MG63 (cell line): Measurements from ENCODE around the gene DEFB110. TPM values are rescaled to one million over a fixed set of nuclear protein-coding genes. Genes with fewer than 3 reads are reported as not detected.

ENCODE experiments used
- DNase-seq: peaks from one replicate; pipeline ENCODE4 v3.0.0-alpha.2; 2020
- H3K27me3 ChIP-seq: fragments of 250-450 bp; sonication (Bioruptor Pico); 2 replicates; pipeline ENCODE4 v1.5.1; 2020; ENCODE audit warnings: mild to moderate bottlenecking, moderate library complexity
- H3K36me3 ChIP-seq: fragments of 250-450 bp; sonication (Bioruptor Pico); 2 replicates; pipeline ENCODE4 v1.5.1; 2020; ENCODE audit warnings: mild to moderate bottlenecking, moderate library complexity
- H3K4me3 ChIP-seq: fragments of 250-450 bp; sonication (Bioruptor Pico); 2 replicates; pipeline ENCODE4 v1.5.1; 2020; ENCODE audit warnings: mild to moderate bottlenecking, moderate library complexity
- H3K9me3 ChIP-seq: fragments of 250-450 bp; sonication (Bioruptor Pico); 2 replicates; pipeline ENCODE4 v1.5.1; 2020; ENCODE audit warnings: mild to moderate bottlenecking, moderate library complexity
- total RNA-seq: library from RNA; depleted of rRNA; stranded (reverse); fragments of >200 nt; shearing (Covaris generic); gene quantifications from 2 replicates; pipeline ENCODE4 v1.2.3, GENCODE V29; 2014; ENCODE audit warnings: low replicate concordance; rRNA removed

The DEFB110 gene
- total RNA-seq: not detected in 2 replicates

GRCh38 chr6:50021894-50022293, at the start of gene DEFB110:
TSS of gene DEFB110 (minus strand) at chr6:50021994. CDS start at chr6:50021935, 59 bp downstream.
- Histone ChIP-seq H3K4me3 (no peak within 1 kb of the TSS), H3K36me3 (no peaks in the 10 kb centered on the region), H3K27me3 (no peaks in the 10 kb centered on the region), H3K9me3 (no peaks in the 10 kb centered on the region)
- DNase-seq: no peak

GRCh38 chr6:50070101-50070500, 48.3 kb upstream of the DEFB110 start:
- H3K36me3 ChIP-seq: no peaks in the 10 kb centered on the region
- H3K9me3 ChIP-seq: no peaks in the 10 kb centered on the region
- no peaks in the 10 kb centered on the region for H3K27me3 ChIP-seq
- no peak for DNase-seq
- H3K4me3 ChIP-seq: no peak overlapping the region

- Histone ChIP-seq H3K27me3 (no peaks in the 10 kb centered on the region), H3K9me3 (no peaks in the 10 kb centered on the region), H3K36me3 (no peaks in the 10 kb centered on the region), H3K4me3 (no peak overlapping the region)
- DNase-seq: peak; percentile 23
Observed at GRCh38 chr6:50062051-50062450, 40.3 kb upstream of the DEFB110 start.

GRCh38 chr6:50056242-50056641, 34.4 kb upstream of the DEFB110 start:
- no peaks in the 10 kb centered on the region for H3K27me3 ChIP-seq
- H3K9me3 ChIP-seq: no peaks in the 10 kb centered on the region
- DNase-seq: no peak
- no peak overlapping the region for H3K4me3 ChIP-seq
- no peaks in the 10 kb centered on the region for H3K36me3 ChIP-seq

- Histone ChIP-seq H3K27me3 (no peaks in the 10 kb centered on the region), H3K9me3 (no peaks in the 10 kb centered on the region), H3K36me3 (no peaks in the 10 kb centered on the region), H3K4me3 (no peak within 1 kb of the TSS)
- no peak for DNase-seq
Observed at GRCh38 chr6:50049829-50050228, 28.0 kb upstream of the DEFB110 start, which contains the start of gene DEFB112. TSS of gene DEFB112 (minus strand) at chr6:50049929. CDS start at chr6:50049869, 60 bp downstream.

GRCh38 chr6:50047026-50047425, 25.2 kb upstream of the DEFB110 start:
- H3K36me3 ChIP-seq: no peaks in the 10 kb centered on the region
- DNase-seq: no peak
- H3K4me3 ChIP-seq: no peak overlapping the region
- H3K9me3 ChIP-seq: no peaks in the 10 kb centered on the region
- H3K27me3 ChIP-seq: no peaks in the 10 kb centered on the region; the same call in 1 of the 2 replicates

- DNase-seq: peak; percentile 74
- Histone ChIP-seq H3K9me3 (no peaks in the 10 kb centered on the region; the same call in 1 of the 2 replicates), H3K36me3 (no peaks in the 10 kb centered on the region), H3K27me3 (no peaks in the 10 kb centered on the region), H3K4me3 (no peak overlapping the region)
Observed at GRCh38 chr6:50030777-50031562, 9.2 kb upstream of the DEFB110 start.

- no peak for DNase-seq
- Histone ChIP-seq H3K9me3 (no peaks in the 10 kb centered on the region; the same call in 1 of the 2 replicates), H3K4me3 (no peak overlapping the region), H3K36me3 (no peaks in the 10 kb centered on the region), H3K27me3 (no peaks in the 10 kb centered on the region)
Observed at GRCh38 chr6:50030350-50030749, 8.6 kb upstream of the DEFB110 start.

GRCh38 chr6:50025258-50025657, 3.5 kb upstream of the DEFB110 start:
- Histone ChIP-seq H3K36me3 (no peaks in the 10 kb centered on the region), H3K9me3 (no peaks in the 10 kb centered on the region), H3K4me3 (no peak overlapping the region), H3K27me3 (no peaks in the 10 kb centered on the region)
- DNase-seq: peak; percentile 8

- H3K36me3 ChIP-seq: no peaks in the 10 kb centered on the region
- H3K4me3 ChIP-seq: no peak overlapping the region
- no peaks in the 10 kb centered on the region for H3K9me3 ChIP-seq
- H3K27me3 ChIP-seq: no peaks in the 10 kb centered on the region
- DNase-seq: no peak
Observed at GRCh38 chr6:50007819-50008218, 14.0 kb downstream of the DEFB110 start.

GRCh38 chr6:50003139-50003538, 18.7 kb downstream of the DEFB110 start:
- Histone ChIP-seq H3K36me3 (no peaks in the 10 kb centered on the region), H3K27me3 (no peaks in the 10 kb centered on the region), H3K4me3 (no peak overlapping the region), H3K9me3 (no peaks in the 10 kb centered on the region)
- no peak for DNase-seq

GRCh38 chr6:49995278-49995677, 26.5 kb downstream of the DEFB110 start:
- no peak overlapping the region for H3K4me3 ChIP-seq
- no peaks in the 10 kb centered on the region for H3K9me3 ChIP-seq
- no peak for DNase-seq
- H3K27me3 ChIP-seq: no peaks in the 10 kb centered on the region
- no peaks in the 10 kb centered on the region for H3K36me3 ChIP-seq

- no peak for DNase-seq
- H3K9me3 ChIP-seq: no peaks in the 10 kb centered on the region
- no peaks in the 10 kb centered on the region for H3K36me3 ChIP-seq
- no peak overlapping the region for H3K4me3 ChIP-seq
- H3K27me3 ChIP-seq: no peaks in the 10 kb centered on the region
Observed at GRCh38 chr6:49988900-49989299, 32.9 kb downstream of the DEFB110 start.

GRCh38 chr6:49987749-49988148, 34.0 kb downstream of the DEFB110 start:
- no peak for DNase-seq
- no peaks in the 10 kb centered on the region for H3K27me3 ChIP-seq
- H3K9me3 ChIP-seq: no peaks in the 10 kb centered on the region; the same call in 1 of the 2 replicates
- H3K4me3 ChIP-seq: no peak overlapping the region
- no peaks in the 10 kb centered on the region for H3K36me3 ChIP-seq

- Histone ChIP-seq H3K4me3 (no peak overlapping the region), H3K36me3 (no peaks in the 10 kb centered on the region), H3K9me3 (no peaks in the 10 kb centered on the region; the same call in 1 of the 2 replicates), H3K27me3 (no peaks in the 10 kb centered on the region)
- no peak for DNase-seq
Observed at GRCh38 chr6:49986551-49986950, 35.2 kb downstream of the DEFB110 start.

- H3K4me3 ChIP-seq: no peak overlapping the region
- H3K9me3 ChIP-seq: no peaks in the 10 kb centered on the region; the same call in 1 of the 2 replicates
Observed at GRCh38 chr6:49982046-49982445, 39.7 kb downstream of the DEFB110 start.

GRCh38 chr6:49980898-49981297, 40.9 kb downstream of the DEFB110 start:
- DNase-seq: peak; percentile 14
- H3K9me3 ChIP-seq: no peaks in the 10 kb centered on the region; the same call in 1 of the 2 replicates
- no peaks in the 10 kb centered on the region for H3K27me3 ChIP-seq
- H3K4me3 ChIP-seq: no peak overlapping the region
- no peaks in the 10 kb centered on the region for H3K36me3 ChIP-seq

More at GRCh38 chr6:49982046-49982445, 39.7 kb downstream of the DEFB110 start:
- H3K27me3 ChIP-seq: no peaks in the 10 kb centered on the region
- no peak for DNase-seq
- H3K36me3 ChIP-seq: no peaks in the 10 kb centered on the region

GRCh38 chr6:49979584-49979983, 42.2 kb downstream of the DEFB110 start:
- Histone ChIP-seq H3K36me3 (no peaks in the 10 kb centered on the region), H3K9me3 (no peaks in the 10 kb centered on the region; the same call in 1 of the 2 replicates), H3K4me3 (no peak overlapping the region), H3K27me3 (no peaks in the 10 kb centered on the region)
- DNase-seq: no peak
